ENCODE results near the gene HIC1.
"Not testable (repeated sequence)": the region's sequence is repeated elsewhere in the genome, so short reads cannot be mapped to it uniquely, and the experiment has no call there.

HIC1 gene, protein sequence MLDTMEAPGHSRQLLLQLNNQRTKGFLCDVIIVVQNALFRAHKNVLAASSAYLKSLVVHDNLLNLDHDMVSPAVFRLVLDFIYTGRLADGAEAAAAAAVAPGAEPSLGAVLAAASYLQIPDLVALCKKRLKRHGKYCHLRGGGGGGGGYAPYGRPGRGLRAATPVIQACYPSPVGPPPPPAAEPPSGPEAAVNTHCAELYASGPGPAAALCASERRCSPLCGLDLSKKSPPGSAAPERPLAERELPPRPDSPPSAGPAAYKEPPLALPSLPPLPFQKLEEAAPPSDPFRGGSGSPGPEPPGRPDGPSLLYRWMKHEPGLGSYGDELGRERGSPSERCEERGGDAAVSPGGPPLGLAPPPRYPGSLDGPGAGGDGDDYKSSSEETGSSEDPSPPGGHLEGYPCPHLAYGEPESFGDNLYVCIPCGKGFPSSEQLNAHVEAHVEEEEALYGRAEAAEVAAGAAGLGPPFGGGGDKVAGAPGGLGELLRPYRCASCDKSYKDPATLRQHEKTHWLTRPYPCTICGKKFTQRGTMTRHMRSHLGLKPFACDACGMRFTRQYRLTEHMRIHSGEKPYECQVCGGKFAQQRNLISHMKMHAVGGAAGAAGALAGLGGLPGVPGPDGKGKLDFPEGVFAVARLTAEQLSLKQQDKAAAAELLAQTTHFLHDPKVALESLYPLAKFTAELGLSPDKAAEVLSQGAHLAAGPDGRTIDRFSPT

DNA sequence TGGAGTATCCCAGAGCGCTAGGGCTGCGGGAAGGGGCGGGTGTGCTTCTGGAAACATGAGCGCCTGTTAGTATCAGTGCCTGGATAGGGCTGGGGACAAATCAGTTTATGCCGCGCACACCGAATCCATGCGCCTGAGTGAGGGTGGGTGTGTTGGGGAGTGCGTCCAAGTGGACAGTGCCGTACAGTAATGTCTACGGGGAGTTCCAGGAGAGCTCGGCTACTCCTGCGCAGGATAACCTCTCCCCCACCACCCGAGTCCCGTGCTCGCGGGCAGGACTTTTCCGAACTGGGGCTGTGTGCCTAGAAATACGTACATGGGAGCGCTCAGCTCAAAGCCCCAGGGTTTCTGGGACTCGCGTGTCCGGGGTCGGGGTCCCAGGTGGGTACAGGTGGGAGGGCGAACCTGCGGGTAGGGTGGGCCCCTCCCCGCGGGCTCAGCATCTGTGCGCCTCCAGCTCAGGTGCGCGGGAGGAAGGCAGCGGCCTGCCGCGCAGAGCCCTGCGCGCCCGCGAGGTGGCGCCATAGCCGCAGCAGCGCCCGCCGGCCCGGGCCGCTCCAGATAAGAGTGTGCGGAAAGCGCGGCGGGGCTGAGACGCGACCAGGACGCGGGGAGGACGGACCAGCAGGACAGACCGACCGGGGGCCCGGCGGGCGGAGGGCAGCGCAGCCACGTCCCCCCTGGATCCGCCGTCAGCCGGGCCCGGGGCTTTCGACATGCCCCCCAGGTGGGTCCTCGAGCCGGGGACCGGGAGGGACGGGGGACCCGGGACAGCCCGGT is at the start of gene HIC1:
HIC1 (plus strand) TSS at position 592 of the 780 bp plus-strand sequence. CDS start 1,588 bp downstream, outside the sequence.
- DNase-seq: peak; percentile 62

DNA sequence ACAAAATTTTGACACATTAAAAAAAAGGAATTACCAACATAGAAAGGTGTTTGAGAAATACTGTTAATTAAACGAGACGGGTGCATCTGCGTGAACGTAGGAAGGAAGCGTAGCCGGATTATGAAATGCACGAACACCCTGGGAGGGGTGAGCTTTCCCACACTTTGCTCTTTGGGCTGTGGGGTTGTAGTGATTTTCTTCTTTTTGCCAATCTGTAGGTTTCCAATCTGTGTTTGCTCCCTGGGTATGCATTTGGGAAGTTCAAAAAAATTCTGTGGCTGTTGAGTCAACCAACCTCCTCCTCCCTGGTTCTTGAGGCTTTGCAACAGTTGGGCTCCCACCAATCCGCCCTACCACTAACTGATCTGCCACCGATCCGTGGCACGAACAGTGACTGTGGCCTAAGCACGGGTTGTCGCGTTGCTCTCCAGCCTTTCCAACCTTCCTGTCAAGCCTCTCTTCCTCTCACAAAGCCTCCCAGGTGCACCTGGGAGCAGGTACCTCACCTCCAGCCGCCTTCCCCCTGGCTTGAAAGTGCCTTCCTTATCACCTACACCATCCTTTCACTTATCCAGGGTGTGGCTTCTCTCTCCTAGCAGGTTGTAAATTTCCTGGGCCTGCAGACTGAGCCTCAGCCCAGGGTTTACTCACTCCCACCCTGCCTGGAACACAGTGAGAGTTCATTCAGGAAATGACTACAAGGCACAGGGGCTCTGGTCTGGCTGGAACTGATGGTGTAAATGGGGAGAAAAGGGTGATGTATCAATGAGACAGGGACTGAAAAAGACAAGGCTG is 46.4 kb upstream of the HIC1 start:
- DNase-seq: no peak

DNA sequence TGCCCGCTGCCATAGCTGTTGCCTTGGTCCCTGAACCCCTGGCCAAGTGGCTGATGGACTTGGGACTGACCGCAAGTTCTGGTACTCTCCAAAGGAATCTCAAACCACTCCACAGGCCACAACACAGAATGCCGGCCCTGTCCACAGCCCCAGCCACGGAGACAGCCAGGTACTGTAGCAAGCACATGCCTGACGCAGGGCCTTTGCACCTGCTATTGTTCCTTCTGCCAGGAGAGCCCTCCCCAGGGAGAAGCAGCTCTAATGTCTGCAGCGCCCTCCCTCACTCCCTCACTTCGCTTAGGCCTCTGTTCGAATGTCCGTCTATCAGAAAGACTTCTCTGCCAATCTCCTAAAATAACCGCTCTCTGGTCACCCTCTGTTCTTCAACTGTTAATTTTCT is 45.2 kb upstream of the HIC1 start:
- DNase-seq: no peak

DNA sequence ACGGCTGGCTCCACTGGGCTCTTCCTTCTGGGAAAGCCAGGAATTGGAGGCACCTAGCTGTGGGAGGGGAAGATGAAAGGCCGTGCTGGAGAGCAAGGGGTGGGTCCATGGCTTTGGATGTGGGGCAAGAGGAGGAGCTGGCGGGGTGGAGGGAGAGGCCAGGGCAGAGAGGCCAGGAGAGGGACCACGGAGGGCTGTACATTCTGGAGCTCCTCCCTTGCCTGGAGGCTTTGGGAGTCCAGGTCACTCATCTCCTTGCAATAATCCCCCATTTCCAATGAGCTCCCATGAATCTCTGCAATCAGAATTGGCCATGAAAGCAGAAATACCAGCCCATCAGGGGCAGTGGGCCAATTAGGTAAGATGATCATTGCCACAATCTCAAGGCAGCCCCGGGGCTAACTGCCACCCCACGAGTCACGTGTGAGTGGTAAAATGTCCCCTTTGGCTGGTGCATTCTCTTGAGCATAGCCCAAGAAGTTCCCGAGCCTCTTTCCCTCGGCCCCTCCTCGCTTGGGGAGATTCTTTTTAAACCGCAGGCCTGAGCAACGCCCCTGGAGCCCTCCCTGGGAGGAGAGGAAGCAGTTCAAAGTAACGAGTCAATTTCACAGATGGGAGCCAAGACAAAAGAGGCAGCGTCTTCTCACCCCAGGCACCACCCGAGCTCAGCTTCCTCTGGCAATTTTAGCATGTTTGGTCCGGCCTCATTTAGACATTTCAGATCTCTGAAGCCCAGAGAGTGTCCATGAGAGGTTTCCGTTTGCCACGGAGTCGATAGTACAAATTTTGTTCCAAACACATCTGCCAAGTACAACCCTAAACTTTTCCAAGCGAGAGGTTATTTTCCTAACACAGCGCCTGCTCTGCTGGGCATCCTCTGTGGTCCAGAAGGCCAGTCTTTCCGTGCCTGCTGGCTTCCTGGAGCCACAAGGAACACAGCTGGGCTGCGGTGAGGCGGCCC is 43.2 kb upstream of the HIC1 start:
- DNase-seq: no peak

DNA sequence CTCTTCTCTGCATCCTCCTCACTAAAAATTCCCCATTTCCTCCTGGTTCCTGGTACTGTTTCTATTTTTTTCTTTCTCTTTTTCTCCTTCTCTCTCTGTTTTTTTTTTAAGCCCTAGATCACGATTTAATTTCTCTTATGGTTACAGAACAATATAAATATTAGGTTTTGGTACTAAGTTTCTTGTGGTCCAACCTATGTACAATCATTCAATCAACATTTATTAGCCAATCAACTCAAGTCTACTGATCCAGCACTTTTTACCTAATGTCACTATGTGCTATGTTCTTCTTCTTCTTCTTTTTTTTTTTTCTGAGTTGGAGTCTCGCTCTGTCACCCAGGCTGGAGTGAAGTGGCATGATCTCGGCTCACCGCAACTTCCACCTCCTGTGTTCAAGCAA is 42.4 kb upstream of the HIC1 start:
- DNase-seq: no peak

DNA sequence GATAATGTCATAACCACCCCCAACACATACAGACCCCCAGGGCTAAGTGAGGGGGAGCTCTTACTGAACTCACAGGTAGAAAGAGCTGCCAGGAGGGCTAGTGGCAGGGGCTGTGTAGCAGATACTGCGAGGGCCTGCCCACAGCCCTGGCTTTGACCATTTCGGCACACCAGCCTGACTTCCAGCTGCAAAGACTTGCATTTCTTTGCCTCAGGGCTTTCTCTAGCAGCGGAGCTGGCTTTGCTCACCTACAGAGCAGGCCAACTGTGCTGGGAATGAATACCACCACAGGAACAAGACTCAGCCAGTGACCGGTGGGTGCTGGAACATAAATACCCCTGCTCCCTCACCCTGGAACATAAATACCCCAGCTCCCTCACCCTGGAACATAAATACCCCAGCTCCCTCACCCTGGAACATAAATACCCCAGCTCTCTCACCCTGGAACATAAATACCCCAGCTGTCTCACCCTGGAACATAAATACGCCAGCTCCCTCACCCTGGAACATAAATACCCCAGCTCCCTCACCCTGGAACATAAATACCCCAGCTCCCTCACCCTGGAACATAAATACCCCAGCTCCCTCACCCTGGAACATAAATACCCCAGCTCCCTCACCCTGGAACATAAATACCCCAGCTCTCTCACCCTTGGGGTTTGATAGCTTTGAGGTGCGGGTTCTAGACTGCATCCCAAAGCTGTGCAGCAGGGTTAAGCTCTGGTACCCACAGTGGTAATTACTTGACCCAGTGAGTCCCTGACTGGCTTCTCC is 41.5 kb upstream of the HIC1 start:
- not testable (repeated sequence) for DNase-seq

DNA sequence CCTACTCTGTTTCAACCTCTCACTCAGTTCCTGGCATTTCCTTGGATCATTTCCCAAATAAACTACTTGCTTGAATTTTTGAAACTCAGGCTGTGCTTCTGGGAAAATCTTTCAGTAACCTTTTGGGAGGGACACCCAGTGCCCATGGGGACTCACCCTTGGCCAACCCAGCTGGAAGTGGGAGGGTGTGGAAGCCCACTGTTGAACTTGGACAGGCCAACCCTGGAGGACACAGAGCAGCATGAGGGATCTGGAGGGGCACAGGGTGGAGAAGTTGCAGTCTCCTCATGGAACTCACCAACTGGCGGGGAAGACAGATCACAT is 40.9 kb upstream of the HIC1 start:
- no peak for DNase-seq

DNA sequence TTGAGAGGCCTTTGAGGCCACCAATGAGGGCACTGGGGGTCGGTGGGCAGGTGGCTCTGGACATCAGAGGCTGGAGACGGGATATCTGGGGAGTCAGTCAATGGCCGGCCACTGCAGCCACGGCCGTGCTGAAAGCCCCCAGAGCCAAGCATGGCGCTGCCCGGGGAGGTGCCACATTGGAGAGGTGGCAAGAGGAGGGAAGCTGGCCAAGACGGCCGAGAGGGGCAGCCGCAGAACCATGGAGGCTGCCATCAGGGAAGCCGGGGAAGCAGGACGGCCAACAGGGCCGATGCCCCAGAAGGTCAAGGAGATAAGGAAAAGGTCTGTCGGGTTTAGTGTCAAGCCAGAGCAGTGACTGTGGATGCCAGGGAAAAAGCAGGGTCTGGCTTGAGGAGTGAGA is 39.6 kb upstream of the HIC1 start:
- no peak for DNase-seq

DNA sequence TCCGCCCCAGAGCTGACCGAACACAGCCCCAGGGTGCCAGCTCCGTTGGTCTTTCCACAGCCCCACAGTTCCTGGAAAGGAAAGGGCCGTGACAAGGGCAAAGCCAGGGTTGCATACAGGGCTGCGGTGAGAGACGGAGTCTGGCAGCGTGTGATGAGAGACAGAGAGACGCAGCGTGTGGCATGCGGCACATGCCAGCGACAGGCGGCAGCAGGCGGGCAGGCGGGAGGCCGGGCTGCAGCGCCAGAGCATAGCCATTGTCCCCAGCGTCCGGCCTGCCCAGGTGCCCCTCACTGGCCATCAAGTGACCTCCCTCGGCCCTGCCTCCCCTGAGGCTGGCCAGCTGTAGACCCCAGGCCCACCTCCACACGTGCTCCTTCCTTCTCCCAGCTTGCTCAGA is 38.4 kb upstream of the HIC1 start:
- DNase-seq: no peak

DNA sequence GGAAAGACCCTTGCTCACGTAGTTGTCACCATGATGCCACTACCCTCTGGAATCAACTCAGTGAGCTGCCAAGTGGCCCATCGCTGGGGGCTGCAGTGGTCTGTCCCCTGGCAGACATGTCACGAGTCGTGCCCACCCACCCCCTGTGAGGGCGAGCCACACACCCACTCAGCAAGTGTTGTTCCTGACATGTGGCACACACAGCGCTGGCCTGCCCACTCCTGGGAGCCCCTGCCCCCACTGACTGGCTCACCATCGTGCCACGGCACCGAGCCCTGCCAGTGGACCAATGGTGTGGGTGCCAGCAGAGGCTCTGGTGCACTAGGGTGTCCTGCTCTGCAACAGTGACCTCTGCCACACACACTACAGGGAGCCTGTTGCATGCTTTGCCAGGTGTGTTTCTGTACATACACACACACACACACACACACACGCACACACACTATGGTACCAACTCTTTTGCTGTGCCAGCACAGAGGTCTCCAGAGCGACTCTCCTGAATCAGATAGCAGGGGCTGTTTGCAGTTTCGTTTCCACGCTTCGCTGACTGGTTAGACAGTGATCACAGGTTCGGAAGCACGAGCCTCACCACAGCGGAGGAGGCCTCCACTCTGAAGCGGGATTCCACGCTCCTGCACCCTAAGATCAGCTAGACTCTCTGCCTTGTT is 37.5 kb upstream of the HIC1 start:
- DNase-seq: no peak

DNA sequence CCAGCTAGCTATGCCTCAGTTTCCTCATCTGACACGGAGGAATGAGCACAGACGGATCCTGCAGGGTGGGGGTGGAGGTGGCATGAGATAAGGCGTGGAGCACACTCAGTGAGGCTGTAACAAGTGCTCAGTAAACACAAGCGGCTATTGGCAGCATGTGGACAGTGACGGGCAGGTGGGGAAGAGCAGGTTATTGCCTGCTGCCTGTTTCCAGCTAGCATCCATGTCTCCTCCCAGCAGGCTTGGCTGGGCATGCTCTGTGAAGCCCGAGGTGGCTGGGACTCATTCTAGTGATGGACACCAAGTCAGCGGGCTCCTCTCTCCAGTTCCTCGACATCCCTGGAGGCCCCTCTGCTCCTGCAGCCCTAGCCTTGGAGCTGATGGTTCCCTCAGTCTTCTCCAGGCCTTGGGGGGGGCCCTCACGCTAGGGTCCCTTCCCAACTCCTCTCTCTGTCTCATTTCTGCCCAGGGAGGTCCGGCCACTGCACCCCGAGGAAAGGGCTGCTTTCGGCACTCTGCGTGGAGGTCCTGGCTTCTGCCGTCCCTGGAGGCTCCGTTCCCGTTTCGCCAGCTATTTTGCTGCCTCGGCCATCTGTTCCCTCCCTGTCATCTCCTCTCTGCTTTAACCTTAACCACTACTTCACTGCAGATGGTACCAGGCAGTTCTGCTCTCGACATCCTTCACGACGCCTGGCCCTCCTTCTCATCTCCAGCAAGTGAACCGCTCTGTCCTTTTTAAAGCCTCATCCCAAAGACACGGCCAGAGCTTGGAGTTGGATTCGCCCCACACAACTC is 36.0 kb upstream of the HIC1 start:
- no peak for DNase-seq

DNA sequence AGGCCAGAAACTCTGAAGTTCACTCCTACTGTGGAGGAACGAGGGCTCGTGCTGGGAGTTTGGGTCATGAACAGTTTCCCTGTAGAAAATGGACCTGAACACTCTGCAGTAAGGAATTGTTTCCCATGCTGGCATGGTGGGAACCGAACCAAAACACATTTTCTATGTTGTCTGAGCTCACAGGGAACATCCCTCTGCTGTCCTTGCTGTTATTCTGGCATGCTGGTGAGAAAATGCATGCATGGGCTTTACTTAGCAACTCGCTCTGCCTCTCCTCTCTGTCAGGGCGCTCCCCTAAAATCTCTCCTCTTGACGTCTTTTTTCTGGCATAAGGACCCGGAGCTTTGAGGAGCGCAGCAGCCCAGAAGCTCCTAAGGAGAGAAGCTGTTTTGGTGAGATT is 35.2 kb upstream of the HIC1 start:
- no peak for DNase-seq

DNA sequence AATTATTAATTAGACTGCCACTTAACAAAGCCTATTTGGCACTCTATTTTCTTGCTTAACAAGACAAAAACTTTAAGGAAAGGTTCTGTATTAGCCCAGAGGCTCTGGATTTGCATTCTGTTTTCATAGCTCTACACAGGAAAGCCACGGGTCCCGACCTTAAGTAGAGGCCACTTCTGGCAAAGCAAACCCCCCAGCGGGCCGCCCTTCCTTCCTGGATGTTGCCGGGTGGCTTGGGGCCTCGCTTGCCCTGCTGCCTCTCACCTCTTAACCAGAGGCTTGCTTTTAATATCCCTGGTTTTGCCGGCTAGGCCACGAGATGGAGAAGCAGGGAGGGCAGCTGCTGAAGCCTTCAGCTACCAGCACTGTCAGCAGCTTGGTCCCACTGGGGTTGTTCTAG is 34.2 kb upstream of the HIC1 start:
- no peak for DNase-seq

DNA sequence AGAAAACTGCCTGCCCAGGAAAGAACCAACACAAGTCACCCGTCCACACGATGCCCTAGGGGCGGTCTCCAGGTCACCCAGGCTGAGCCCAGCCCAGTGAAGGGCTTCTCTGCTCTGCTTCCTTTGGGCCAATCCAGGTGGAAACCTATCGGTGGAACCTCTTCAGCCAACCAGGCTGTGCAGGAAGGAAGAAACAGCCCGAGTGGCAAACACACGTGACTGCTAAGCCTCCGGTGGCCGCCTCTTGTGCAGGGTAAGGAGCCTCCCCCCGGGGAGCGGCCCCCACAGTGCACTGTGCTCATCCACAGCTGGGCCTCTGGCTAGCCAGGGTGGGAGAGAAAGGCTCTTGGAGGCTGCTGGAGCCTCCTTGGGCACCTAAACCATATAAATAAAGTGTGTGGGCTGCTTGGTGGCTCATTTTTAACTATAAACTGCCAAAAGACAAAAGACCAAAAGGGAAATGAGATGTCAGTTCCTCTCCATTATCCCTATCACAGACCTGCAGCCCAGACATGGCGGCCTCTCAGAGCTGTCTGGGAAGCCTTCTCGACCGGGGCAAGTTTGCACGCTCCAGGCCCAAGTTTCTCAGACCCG is 32.2 kb upstream of the HIC1 start:
- DNase-seq: no peak

DNA sequence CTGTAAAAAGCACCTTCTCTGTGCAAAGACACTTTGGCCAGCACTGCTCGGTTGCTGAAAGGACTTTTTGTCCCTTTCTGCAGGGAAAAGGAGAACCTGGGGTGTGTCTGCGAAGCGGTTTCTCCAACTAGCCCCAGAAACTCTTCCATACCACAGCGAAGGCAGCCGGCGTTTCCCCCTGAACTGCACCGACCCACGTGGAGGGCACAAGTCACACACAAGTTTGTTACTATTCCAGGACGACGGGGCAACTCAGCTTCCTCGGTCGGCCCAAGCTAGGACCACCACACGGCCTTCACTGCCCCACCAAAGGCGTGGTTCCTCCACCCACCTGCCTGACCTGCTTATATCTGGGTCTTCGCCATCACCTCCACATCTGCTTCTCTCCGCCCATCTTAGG is 31.6 kb upstream of the HIC1 start:
- no peak for DNase-seq

DNA sequence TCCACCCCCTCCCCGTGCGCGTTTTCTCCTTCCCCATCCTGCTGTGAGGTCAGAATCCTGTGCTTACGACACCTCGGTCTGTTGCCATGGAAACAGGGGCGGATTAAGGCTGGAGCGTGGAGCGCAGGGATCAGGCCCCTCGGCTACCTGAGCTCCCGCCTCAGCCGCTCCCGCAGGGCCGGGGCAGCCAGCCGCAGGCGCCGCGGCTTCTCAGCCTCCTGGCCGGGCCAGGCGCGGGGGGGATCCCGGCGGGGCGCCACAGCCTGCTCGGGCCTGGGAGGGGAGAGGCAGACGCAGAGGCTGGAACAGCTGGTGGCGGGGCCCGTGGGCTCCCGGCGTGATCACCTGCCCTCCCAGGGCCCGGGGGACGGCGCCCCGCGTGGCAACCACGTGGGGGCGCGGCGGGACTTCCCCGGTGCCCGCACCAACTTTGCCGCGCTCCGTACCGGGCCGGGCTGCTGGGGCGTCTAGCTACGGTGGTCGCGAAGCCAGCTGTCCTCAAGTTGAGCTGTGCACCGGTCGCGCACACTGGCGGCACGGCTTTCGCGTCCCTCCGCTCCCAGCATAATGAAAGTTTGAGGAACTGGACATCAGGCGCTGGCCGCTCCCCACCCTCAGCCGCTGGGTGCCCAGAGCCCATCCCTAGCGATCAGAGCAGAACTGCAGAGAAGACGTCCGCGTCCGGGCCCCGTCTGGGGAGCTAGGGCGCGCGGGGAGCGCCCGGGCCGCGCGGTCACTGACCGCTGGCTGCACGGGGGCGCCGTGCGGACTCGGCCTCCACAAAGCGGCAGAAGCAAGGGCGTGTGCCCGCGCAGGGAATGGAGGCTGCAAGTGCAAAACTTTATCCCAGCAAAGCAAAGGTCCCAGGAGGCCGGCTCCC is 31.0 kb upstream of the HIC1 start:
- peak; percentile 29 for DNase-seq

DNA sequence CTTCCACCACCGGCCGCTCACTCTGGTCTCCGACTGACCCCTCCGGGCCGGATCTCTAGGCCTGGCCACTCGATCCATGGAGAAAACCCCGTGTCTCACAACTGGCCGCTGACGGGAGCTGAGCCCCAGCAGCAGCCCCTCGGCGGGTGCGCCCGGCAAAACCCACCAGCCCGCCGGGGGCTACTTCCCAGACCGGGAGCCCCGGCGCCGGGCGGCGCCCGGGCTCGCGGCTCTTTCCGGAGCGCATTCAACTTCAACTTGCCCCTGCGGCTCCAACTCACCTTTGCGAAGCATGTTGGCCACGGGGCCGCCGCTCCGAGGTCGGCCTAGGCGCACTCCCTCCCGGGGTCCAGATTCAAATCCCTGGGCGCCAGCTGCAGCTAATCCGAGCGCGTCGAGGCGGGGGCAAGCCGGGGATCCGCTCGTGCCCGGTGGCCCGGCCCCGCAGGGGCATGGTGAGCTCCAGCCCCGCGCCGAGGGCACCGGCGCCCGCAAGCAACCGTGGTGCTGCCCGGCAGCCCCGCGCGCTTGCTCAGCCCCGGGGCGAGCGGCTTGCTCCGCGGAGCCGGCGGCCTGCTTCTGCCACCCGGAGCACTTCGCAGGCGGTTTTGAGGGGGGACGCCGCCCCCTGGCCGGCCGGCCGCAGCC is 30.2 kb upstream of the HIC1 start:
- DNase-seq: no peak
